DMS153 treated with DMSO at 0.1 percent for 48 hours (cell line): Measurements from ENCODE around the gene GNAI2.
"Not testable (repeated sequence)": the region's sequence is repeated elsewhere in the genome, so short reads cannot be mapped to it uniquely, and the experiment has no call there.

Experiments
- DNase-seq: peaks from one replicate; lab custom pipeline; 2025; ENCODE audit not compliant: unreplicated experiment; lab: John Stamatoyannopoulos, UW

Gene GNAI2

GRCh38 chr3:50204804-50205412 lies 31.1 kb upstream of the GNAI2 start, which contains the start of gene SLC38A3:
Gene SLC38A3, plus strand, starts transcription at chr3:50205271. Its CDS starts 8,929 bp downstream, at chr3:50214200.
- no peak for DNase-seq

DNA sequence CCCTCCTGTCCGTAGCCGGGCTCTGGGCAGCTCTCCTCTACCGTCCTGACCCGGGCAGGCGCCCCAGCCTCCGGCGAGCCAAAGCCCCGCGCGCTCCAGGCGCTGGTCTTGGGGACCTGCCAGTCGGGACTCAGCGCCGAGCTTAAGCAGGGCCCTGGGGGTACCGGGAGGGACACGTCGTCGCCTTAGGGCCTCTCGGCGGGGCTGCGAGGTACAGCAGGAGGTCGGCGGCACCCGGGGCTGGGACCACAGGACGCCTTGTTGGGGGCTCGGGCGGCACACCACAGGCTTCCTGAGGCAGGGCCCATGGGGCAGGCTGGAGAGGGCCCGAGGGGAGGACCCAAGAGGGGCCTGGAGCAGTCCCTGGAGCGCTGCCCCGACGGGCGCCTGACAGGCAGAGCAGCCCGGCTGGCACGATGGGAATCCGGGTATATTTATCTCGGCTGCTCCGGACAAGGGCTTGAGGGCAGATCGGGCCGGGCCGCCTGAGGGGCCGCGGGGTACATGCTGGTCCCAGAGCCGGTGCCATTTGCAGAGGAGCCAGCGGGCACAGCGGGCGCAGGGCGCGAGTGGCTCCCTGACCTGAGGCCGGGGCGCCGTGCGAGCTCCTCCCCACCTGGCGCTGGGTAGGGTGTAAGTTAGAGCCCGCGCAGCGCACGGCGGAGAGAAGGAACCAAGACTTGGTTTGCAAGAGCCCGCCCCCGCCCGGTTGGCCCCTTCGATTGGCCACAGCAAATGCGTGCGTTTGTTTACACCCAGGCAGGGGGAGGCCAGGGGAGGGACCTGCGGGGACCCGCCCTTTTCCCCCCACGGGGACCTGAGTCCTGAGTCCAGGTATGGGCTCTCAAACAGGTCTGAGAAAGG lies 30.4 kb upstream of the GNAI2 start:
- no peak for DNase-seq

DNA sequence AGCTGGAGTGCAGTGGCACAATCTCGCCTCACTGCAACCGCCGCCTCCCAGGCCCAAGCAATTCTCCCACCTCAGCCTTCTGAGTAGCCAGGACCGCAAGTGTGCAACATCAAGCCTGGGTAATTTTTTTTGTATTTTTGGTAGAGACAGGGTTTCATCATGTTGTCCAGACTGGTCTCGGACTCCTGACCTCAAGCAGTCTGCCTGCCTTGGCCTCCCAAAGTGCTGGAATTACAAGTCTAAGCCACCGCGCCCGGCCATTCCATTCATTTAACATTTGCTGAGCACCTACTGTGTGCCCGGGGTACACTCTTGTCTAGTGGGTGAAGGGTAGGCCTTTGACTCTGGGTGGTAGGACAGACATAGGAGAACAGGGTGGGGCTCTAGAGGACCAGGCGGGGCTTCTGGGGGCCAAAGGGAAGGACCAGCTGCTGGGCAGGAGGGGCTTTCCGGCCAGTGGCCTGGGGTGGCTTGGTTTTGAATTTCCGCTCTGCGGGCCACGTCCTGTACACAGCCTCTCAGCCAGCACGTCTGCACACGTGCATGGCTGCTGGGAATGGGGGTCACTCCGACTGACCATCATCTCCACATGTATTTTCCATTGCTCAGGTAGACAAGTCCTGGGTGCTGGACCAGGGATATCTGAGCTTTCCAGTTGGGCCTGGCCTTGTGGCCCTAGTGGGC lies 28.5 kb upstream of the GNAI2 start:
- DNase-seq, result no peak

DNA sequence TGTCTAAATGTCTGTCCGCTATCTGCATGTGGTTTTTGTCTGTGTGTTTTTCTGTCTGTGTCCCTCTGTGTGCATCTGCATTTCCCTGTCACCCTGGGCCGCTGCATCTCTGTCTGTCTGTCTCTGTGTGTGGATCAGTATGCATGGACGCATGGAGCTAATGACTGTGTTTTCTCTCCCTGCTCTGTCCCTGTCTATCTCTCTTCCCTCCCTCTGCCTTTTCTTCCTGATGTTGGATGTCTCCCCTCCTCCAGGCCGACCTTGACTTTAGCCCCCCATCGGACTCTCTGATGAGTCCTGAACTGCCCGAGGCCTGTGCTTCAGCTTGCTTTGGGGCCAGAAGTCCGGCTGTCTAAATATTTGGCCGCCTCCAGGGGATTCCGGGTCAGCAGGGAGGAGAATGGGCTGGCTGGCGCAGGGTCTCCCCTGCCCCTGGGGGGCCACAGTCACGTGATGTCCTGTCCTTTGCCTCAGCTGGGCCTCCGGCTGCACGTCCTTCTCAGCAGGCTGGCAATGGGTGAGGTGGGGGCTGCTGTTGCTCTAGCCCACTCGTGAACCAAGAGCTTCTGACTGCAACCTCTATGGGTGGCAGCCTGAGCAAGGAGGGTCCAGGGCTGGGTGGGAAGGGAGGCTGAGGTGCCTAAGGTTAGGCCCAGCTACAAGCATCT lies 27.2 kb upstream of the GNAI2 start:
- no peak for DNase-seq

- DNase-seq, result no peak
These were observed 25.9 kb upstream of the GNAI2 start for GRCh38 chr3:50210176-50210509.

DNA sequence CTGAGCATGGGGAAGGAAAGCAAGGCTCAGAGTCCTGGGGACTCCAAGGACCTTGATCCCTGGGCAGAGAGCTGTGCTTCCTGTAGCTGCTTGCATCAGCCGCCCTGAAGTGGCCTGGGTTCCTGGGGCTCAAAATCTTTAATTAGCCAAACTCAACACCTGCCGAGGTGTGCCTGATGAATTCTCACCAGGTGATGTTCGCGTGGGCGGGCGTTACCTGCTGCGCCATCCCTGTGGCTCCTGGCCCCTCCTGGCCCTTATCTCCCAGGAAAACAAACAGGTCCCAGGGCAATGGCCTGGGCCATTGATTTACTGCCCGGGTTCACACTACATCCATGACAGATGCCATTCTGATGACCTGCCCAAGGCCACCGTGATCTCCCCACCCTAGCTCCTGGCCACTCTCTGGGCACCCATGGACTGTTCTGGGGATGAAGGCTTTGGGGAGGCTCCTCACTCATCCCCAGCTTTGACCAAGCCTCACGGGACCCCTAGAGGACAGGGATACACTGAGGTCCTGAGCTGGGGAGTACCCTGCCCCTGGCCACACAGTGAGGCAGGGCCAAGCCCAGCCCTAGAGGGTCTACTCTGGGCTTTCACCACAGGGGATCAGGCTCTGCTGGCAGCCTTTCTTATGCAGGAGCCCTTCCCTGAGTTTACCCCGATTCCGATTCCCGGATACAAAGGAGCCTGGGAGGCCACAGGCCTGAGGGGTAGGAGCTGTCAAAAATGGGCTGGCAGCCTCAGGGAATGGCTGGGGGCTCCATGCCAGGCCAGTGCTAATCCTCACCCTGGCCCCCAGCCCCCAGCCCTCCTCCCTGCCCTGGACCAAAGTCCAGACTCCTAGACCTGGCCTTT lies 25.3 kb upstream of the GNAI2 start:
- no peak for DNase-seq

GRCh38 chr3:50211368-50211717 lies 24.7 kb upstream of the GNAI2 start:
- DNase-seq, result not testable (repeated sequence)

- no peak for DNase-seq
These were observed 24.1 kb upstream of the GNAI2 start for GRCh38 chr3:50211930-50212329.

DNA sequence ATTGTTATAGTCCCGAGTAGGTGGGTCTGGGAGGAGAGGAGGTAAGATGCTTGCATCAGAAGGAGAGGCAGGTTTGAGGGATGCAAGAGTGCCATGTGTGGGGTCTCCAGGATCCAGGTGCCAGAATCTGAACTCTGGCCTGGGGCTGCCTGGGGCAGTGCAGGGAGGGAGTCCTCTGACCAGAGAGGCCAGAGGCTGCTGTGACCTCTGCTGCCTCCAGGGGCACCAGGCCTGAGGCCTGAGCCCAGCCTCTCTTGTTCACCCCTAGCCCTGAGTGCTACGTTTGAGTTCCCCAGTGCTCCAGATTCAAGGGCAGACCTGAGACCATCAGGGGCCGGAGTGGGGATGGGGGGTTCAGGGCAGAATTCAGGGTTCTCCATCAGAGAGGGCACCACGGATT lies 23.5 kb upstream of the GNAI2 start:
- DNase-seq, result no peak

DNA sequence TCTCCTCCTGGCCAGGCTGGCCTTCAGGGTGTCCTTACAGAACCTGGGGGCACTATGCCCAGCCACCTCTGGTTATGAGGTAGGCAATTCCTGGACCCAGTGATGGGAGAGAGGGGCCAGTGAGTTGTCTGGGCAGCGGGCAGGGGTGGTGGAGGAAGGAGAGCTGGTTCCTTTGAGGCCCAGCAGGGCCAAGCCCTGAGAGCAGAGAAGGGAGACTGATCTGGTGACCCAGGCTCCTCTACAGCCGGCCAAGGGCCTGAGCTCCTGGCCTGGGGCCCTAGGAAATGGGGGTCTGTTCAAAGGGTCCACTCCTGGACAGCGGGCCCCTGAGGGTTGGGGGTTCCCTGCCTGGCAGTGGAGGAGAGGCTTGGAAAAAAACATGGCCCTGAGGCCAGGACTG lies 23.0 kb upstream of the GNAI2 start:
- DNase-seq, result no peak

GRCh38 chr3:50213373-50213772 lies 22.6 kb upstream of the GNAI2 start:
- DNase-seq, result no peak

- DNase-seq, result no peak
These were observed 21.2 kb upstream of the GNAI2 start for GRCh38 chr3:50214824-50215223.

DNA sequence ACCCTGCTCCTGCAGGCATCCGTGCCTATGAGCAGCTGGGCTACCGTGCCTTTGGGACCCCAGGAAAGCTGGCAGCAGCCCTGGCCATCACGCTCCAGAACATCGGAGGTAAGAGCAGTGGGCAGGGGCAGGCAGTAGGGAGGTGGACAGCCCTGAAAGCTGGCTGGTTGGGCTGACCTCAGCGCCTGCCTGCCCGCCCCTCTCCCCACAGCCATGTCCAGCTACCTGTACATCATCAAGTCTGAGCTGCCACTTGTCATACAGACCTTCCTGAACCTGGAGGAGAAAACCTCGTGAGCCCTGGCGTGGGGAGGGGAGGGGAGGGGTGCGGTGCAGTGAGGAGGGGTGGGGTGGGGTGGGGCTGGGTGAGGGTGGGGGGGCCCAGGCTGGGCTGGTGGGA lies 20.5 kb upstream of the GNAI2 start:
- DNase-seq, result no peak

GRCh38 chr3:50217681-50218080 lies 18.3 kb upstream of the GNAI2 start:
- no peak for DNase-seq

GRCh38 chr3:50218448-50218847 lies 17.6 kb upstream of the GNAI2 start:
- no peak for DNase-seq

- DNase-seq, result no peak
These were observed 16.7 kb upstream of the GNAI2 start for GRCh38 chr3:50219285-50219684.

DNA sequence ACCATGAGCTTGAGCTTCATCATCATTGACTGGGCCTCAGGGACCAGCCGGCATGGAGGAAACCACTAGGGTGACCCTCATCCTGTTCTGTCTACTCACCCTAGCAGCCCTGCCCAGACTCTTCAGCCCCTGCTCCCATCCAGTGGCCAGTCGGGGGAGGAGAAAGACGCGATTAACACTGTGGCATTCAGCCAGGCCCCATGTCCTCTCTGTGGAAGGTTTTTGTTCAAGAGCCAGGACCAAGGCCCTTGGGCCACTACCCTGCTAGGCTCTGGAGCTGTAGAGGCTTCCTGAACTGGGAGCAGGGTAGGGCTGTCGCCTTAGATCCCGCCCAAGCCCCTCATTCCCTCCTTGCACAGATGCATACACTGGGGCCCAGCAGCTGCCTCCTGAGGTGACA lies 15.9 kb upstream of the GNAI2 start:
- DNase-seq, result no peak

DNA sequence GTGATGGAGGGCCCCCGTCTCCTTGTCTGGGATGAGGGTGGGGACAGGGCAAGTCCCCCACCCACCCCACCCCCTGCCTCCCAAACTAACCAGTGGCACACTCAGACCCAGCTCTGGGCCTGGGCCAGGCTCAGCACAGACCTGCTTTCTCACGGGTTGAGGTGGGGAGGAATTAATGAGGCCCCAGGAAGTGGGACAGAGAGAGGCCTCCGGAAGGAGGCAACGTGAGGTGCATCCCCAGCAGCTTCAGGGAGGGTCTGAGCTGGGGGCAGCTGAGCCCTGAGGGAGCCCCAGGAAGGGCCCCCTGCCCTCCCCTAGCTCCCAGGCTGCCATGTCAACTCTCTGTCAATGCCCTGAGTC lies 15.0 kb upstream of the GNAI2 start:
- no peak for DNase-seq

- no peak for DNase-seq
These were observed 14.4 kb upstream of the GNAI2 start for GRCh38 chr3:50221411-50222168.

GRCh38 chr3:50222169-50222528 lies 13.9 kb upstream of the GNAI2 start:
- no peak for DNase-seq
